B cell (primary cell): ENCODE measurements around the gene USP17L30. TPM values are rescaled to one million over a fixed set of nuclear protein-coding genes. Genes with fewer than 3 reads are reported as not detected.
"Not testable (repeated sequence)": the region's sequence is repeated elsewhere in the genome, so short reads cannot be mapped to it uniquely, and the experiment has no call there.

Experiments used
- ATAC-seq: fragments of 200-7000 bp; cut with Tn5 transposase; one replicate; pipeline ENCODE4 v1.10.0; 2021; ENCODE audit warnings: low read depth, mild to moderate bottlenecking, moderate number of reproducible peaks, moderate library complexity
- CTCF ChIA-PET: fragments of 350-600 bp; sonication (Branson Sonifier 250); formaldehyde crosslinking; loops from one replicate; lab custom pipeline; 2021; ENCODE audit warnings: antibody characterized with exemption, inconsistent platforms; lab: Charles Lee
- POLR2A ChIA-PET: fragments of 350-600 bp; sonication (Branson Sonifier 250); formaldehyde crosslinking; loops from one replicate; lab custom pipeline; 2021; ENCODE audit warnings: antibody characterized with exemption; lab: Charles Lee
- DNase-seq: peaks from one replicate; pipeline ENCODE4 v3.0.0; 2013
- H2AFZ ChIP-seq: 2 replicates; pipeline ENCODE4 v1.6.1; 2012; ENCODE audit warnings: mild to moderate bottlenecking, low read depth, low read length; ENCODE audit not compliant: insufficient read depth, poor library complexity, severe bottlenecking
- H3K27ac ChIP-seq, 2 donors: 1 replicate in 1 of 2; 2 replicates in 1 of 2; pipeline ENCODE4 v1.5.1; 2012 to 2013; ENCODE audit warnings: low read length in 2 of 2, mild to moderate bottlenecking in 2 of 2, moderate library complexity in 1 of 2
- H3K27me3 ChIP-seq, 4 experiments: fragments of 200-600 bp in 1 of 4; sonication (generic) in 1 of 4; replicated peaks in 1 of 4; 1 replicate in 2 of 4; 2 replicates in 2 of 4; pipeline versions ENCODE4 v1.6.1 to v1.7.0; 2013 to 2016; ENCODE audit warnings: low read length in 3 of 4, mild to moderate bottlenecking in 2 of 4, mixed read lengths in 1 of 4, moderate library complexity in 1 of 4; ENCODE audit not compliant: insufficient read depth in 4 of 4, control insufficient read depth in 3 of 4; ENCODE audit errors: control extremely low read depth in 1 of 4
- H3K36me3 ChIP-seq, 2 experiments: replicated peaks in 1 of 2; 1 replicate in 1 of 2; 2 replicates in 1 of 2; pipeline versions ENCODE4 v1.6.1 to v1.7.1; 2013; ENCODE audit warnings: low read length in 1 of 2; ENCODE audit not compliant: insufficient read depth in 2 of 2, control insufficient read depth in 1 of 2; ENCODE audit errors: control extremely low read depth in 1 of 2, extremely low read depth in 1 of 2
- H3K4me1 ChIP-seq, 2 donors: fragments of 200-600 bp in 1 of 2; sonication (generic) in 1 of 2; 1 replicate in 1 of 2; 2 replicates in 1 of 2; pipeline versions ENCODE4 v1.5.1 to v1.6.1; 2013 to 2017; ENCODE audit warnings: low read length in 2 of 2; ENCODE audit not compliant: control insufficient read depth in 2 of 2, insufficient read depth in 2 of 2
- H3K4me2 ChIP-seq: replicated peaks from 2 replicates; pipeline ENCODE3; 2012; ENCODE audit warnings: mild to moderate bottlenecking, low read depth, low read length; ENCODE audit not compliant: poor library complexity, severe bottlenecking
- H3K4me3 ChIP-seq, 5 experiments: fragments of 200-600 bp in 1 of 5; sonication (generic) in 1 of 5; 1 replicate in 3 of 5; 2 replicates in 2 of 5; pipeline versions ENCODE4 v1.5.1 to v1.7.0; 2011 to 2016; ENCODE audit warnings: low read length in 4 of 5, mild to moderate bottlenecking in 4 of 5, low read depth in 2 of 5, control low read depth in 1 of 5, moderate library complexity in 1 of 5; ENCODE audit not compliant: insufficient read depth in 1 of 5; ENCODE audit errors: control extremely low read depth in 1 of 5, extremely low read depth in 1 of 5
- H3K79me2 ChIP-seq: fragments of 200-600 bp; sonication (generic); one replicate; pipeline ENCODE4 v1.6.0; 2016; ENCODE audit warnings: low read length; ENCODE audit not compliant: control insufficient read depth, insufficient read depth
- H3K9ac ChIP-seq: fragments of 200-600 bp; sonication (generic); 2 replicates; pipeline ENCODE4 v1.6.1; 2017; ENCODE audit warnings: mild to moderate bottlenecking, low read length, moderate library complexity
- H3K9me3 ChIP-seq, 3 donors: one replicate each; pipeline versions ENCODE4 v1.6.1 to v1.7.1; 2013; ENCODE audit warnings: low read length in 2 of 3; ENCODE audit not compliant: control insufficient read depth in 2 of 3, insufficient read depth in 1 of 3; ENCODE audit errors: control extremely low read depth in 1 of 3
- H4K20me1 ChIP-seq: 2 replicates; pipeline ENCODE4 v1.6.0; 2012; ENCODE audit warnings: mild to moderate bottlenecking, low read length; ENCODE audit not compliant: insufficient read depth, control insufficient read depth, poor library complexity, severe bottlenecking
- H3K27ac Mint-ChIP-seq: one replicate; pipeline ENCODE4 v1.8.0; 2021; ENCODE audit warnings: mixed read lengths
- H3K27me3 Mint-ChIP-seq: one replicate; pipeline ENCODE4 v1.8.0; 2021; ENCODE audit warnings: mixed read lengths
- H3K4me1 Mint-ChIP-seq: one replicate; pipeline ENCODE4 v1.8.0; 2021; ENCODE audit warnings: mixed read lengths
- H3K4me3 Mint-ChIP-seq: one replicate; pipeline ENCODE4 v1.8.0; 2021; ENCODE audit warnings: mixed read lengths
- H3K9me3 Mint-ChIP-seq: one replicate; pipeline ENCODE4 v1.8.0; 2022; ENCODE audit warnings: mixed read lengths; ENCODE audit not compliant: insufficient read depth
- WGBS: methylation state at CpG from one replicate; pipeline ENCODE4 v1.1.5; 2013; ENCODE audit warnings: missing lambda C conversion rate; ENCODE audit not compliant: insufficient coverage; 5-methylcytosine and 5-hydroxymethylcytosine counted together
- intact Hi-C: fragments of 100-400 bp; cut with micrococcal nuclease; formaldehyde crosslinking; loops from one replicate; pipeline ENCODE4 v1.10.0; 2022
- polyA plus RNA-seq: library from polyadenylated mRNA; depleted of rRNA; stranded (reverse); fragments of >200 nt; gene quantifications from 2 replicates; pipeline ENCODE4 v1.2.3, GENCODE V29; 2012
- total RNA-seq, 2 donors: library from RNA; stranded (reverse); fragments of 120-200 nt in 1 of 2; gene quantifications; 1 replicate in 1 of 2; 2 replicates in 1 of 2; pipeline versions ENCODE4 v1.2.3 to v1.2.4, GENCODE V29; 2013 to 2022

The USP17L30 gene
- total and polyA plus RNA-seq, 2 donors (not counting 1 experiment from before 2014, with no cell fraction given), result not detected

DNA sequence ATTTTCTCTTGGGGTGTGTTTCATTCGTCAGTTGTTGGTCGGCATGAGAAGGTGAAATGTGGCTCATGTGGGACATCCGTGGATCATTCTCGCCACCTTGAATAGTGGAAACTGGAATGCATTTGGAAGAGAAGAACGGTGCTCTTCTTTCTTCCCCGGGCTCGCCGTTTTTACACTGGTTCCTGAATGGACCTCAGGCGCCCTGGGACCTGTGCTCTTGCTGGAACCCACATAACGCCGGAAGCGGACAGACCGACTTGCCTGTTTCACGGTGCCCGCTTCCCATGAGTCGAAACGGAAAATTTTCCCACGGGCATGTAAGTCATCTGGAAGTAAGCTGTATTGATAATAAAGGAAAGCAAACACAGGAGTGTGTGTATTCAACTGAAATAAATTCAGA lies 12.1 kb upstream of the USP17L30 start:
- H3K9me3 ChIP-seq, H3K79me2 ChIP-seq, CTCF ChIA-PET, H3K27me3 Mint-ChIP-seq, DNase-seq, H3K27ac Mint-ChIP-seq, ATAC-seq, H3K4me1 Mint-ChIP-seq, H3K9ac ChIP-seq, H3K4me2 ChIP-seq, H3K9me3 Mint-ChIP-seq, H3K36me3 ChIP-seq, H2AFZ ChIP-seq, H4K20me1 ChIP-seq, intact Hi-C loops, H3K27me3 ChIP-seq, H3K27ac ChIP-seq, POLR2A ChIA-PET, H3K4me3 ChIP-seq, H3K4me3 Mint-ChIP-seq, H3K4me1 ChIP-seq: not testable (repeated sequence)
- 93% methylated on average over 7 of the region's 18 CpGs for WGBS

DNA sequence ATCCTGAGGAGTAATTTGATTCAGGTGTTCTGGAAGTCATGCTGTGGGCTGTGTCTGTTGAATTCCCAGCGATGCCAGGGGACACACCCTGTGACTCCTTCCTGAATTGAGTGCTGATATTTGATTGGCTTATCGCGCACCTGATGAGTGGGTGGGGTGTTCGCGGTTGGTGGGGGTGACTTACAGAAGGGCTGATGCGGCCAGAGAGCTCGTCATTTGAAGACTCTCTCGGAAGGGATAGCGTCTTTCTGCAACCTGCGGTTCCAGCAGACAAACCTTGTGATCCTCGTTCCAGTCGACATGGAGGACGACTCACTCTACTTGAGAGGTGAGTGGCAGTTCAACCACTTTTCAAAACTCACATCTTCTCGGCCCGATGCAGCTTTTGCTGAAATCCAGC lies 9.6 kb upstream of the USP17L30 start, which contains the start of gene USP17L29:
Gene USP17L29 (plus strand): TSS at position 301 of the 400 bp plus-strand sequence. CDS start 0 bp downstream, at position 301.
- ATAC-seq, CTCF ChIA-PET, POLR2A ChIA-PET, H3K79me2 ChIP-seq, H3K27me3 ChIP-seq, H2AFZ ChIP-seq, H3K4me3 ChIP-seq, H3K9ac ChIP-seq, H3K4me1 Mint-ChIP-seq, H3K27ac ChIP-seq, H3K9me3 Mint-ChIP-seq, H3K27ac Mint-ChIP-seq, H3K4me3 Mint-ChIP-seq, DNase-seq, H3K9me3 ChIP-seq, H3K36me3 ChIP-seq, H4K20me1 ChIP-seq, intact Hi-C loops, H3K4me1 ChIP-seq, H3K27me3 Mint-ChIP-seq, H3K4me2 ChIP-seq: not testable (repeated sequence)
- no CpG with 5 or more reads among the region's 15 CpGs for WGBS

DNA sequence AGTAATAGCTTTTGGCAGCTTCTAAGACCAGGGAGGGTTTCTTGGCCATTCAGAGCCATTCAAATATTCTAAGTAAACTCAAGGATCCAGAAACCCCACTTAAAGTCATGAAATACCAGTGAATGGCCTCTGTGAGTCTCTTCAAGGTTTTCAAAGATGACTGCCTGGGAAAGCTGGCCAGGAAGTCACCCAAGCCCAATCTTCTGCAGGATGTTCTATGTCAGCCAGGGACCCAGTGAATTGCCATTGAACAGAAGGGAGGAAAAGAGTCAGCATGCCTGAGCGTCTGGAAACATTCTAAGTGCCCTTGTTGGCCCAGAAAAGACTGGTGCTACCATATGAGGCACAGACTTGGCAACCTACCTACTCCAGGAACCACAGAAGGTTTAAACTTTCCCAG lies 17.0 kb downstream of the USP17L30 start:
- H3K4me2 ChIP-seq, H2AFZ ChIP-seq, H3K4me1 ChIP-seq, H3K27me3 Mint-ChIP-seq, intact Hi-C loops, H3K27ac ChIP-seq, H3K9me3 Mint-ChIP-seq, POLR2A ChIA-PET, H3K79me2 ChIP-seq, H3K4me1 Mint-ChIP-seq, H4K20me1 ChIP-seq, H3K9ac ChIP-seq, H3K27ac Mint-ChIP-seq, H3K27me3 ChIP-seq, ATAC-seq, DNase-seq, H3K4me3 ChIP-seq, H3K36me3 ChIP-seq, H3K9me3 ChIP-seq, CTCF ChIA-PET, H3K4me3 Mint-ChIP-seq: not testable (repeated sequence)
- no CpG with 5 or more reads among the region's 1 CpG for WGBS
